GM23338 (cell line): Measurements from ENCODE around the gene SLC15A1.

Experiments
- EZH2 ChIP-seq: fragments of 200-600 bp; sonication (generic); IDR thresholded peaks from one replicate; pipeline ENCODE4 v1.8.0; 2017; ENCODE audit warnings: antibody characterized with exemption, mild to moderate bottlenecking, low read depth; ENCODE audit not compliant: unreplicated experiment
- EZH2phosphoT487 ChIP-seq: fragments of 200-600 bp; sonication (generic); IDR thresholded peaks from one replicate; pipeline ENCODE4 v1.8.1; 2018; ENCODE audit warnings: antibody characterized with exemption; ENCODE audit not compliant: unreplicated experiment
- POLR2AphosphoS5 ChIP-seq: IDR thresholded peaks from 2 replicates; pipeline ENCODE4 v1.6.1; 2016; ENCODE audit warnings: antibody characterized with exemption, low read depth
- TF ChIP-seq, protein P1 (sequence below), 2 experiments: fragments of 200-600 bp in 1 of 2; sonication (generic) in 1 of 2; conservative IDR thresholded peaks; 2 replicates each; pipeline versions ENCODE4 v1.5.1 to v1.6.1; 2016 to 2017; ENCODE audit warnings: antibody characterized with exemption in 2 of 2, low read depth in 2 of 2, mild to moderate bottlenecking in 2 of 2, moderate library complexity in 1 of 2

DNA sequence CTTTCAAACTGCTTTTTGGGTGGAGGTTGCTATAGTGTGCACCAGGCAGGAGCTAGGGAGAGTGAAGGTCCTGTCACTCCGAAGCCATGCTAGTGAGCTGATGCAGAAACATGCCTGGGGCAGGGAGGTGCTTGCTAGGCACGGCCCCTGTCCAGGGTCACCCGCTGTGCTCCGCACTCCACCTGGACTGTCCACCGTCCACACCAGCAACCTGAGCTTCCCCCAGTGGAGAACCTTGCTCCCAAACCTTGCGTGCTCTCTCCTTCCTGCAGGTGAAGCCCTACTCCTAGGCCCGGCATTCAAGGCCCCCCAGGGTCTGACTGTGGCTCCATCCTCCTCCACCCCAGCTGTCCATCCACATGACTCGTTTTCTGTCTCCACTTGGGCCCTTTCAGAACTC is 12.3 kb downstream of the SLC15A1 start:
- TF ChIP-seq EZH2 (no peak), POLR2AphosphoS5 (no peak), EZH2phosphoT487 (no peak)
- TF ChIP-seq, protein P1, sequence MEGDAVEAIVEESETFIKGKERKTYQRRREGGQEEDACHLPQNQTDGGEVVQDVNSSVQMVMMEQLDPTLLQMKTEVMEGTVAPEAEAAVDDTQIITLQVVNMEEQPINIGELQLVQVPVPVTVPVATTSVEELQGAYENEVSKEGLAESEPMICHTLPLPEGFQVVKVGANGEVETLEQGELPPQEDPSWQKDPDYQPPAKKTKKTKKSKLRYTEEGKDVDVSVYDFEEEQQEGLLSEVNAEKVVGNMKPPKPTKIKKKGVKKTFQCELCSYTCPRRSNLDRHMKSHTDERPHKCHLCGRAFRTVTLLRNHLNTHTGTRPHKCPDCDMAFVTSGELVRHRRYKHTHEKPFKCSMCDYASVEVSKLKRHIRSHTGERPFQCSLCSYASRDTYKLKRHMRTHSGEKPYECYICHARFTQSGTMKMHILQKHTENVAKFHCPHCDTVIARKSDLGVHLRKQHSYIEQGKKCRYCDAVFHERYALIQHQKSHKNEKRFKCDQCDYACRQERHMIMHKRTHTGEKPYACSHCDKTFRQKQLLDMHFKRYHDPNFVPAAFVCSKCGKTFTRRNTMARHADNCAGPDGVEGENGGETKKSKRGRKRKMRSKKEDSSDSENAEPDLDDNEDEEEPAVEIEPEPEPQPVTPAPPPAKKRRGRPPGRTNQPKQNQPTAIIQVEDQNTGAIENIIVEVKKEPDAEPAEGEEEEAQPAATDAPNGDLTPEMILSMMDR (conservative IDR thresholded peaks at IDR 0.05; ENCODE audit: low read depth in 2 of 2), result no peak
